HepG2 (cell line): ENCODE measurements around the gene GPR155. TPM values are rescaled to one million over a fixed set of nuclear protein-coding genes. Genes with fewer than 3 reads are reported as not detected.

Experiments
- ATAC-seq: fragments of 200-7000 bp; cut with Tn5 transposase; 3 replicates; pipeline ENCODE4 v1.9.1; 2020; ENCODE audit warnings: mild to moderate bottlenecking, moderate library complexity
- BruUV-seq: library from RNA; stranded (reverse); fragments of 400-500 nt; replicated peaks from 2 replicates; lab custom pipeline; 2021; lab: Mats Ljungman, UMichigan
- CTCF ChIA-PET: fragments of 300-600 bp; formaldehyde crosslinking; extraction: SDS; loops from one replicate; lab custom pipeline; 2021; ENCODE audit warnings: low total read pairs, inconsistent platforms, low intra/inter-chr PET ratio; lab: Yijun Ruan, JAX
- POLR2A ChIA-PET: fragments of 350-600 bp; sonication (Branson Sonifier 250); formaldehyde crosslinking; loops from one replicate; lab custom pipeline; 2020; ENCODE audit warnings: antibody characterized with exemption, inconsistent platforms; lab: Yijun Ruan, JAX
- DNase-seq: peaks from one replicate; pipeline ENCODE4 v3.0.0-alpha.2; 2015; ENCODE audit warnings: low spot score
- FAIRE-seq: peaks from 3 replicates; lab custom pipeline; 2011; peaks lifted over from hg19 to GRCh38; lab: Jason Lieb, UNC
- H2AFZ ChIP-seq: one replicate; pipeline ENCODE4 v1.6.1; 2011; ENCODE audit warnings: low read length, inconsistent platforms
- H3K27ac ChIP-seq: fragments of 300-600 bp; 3 replicates; pipeline ENCODE4 v1.8.0; 2011; ENCODE audit warnings: mixed run types, mild to moderate bottlenecking, mixed read lengths, low read length, inconsistent platforms; ENCODE audit not compliant: insufficient read depth; ENCODE audit errors: extremely low read length
- H3K27me3 ChIP-seq, 2 experiments: fragments of 200-600 bp in 1 of 2; 2 replicates in 1 of 2; 3 replicates in 1 of 2; pipeline versions ENCODE4 v1.6.0 to v1.8.0; 2011; ENCODE audit warnings: low read length in 2 of 2, mild to moderate bottlenecking in 2 of 2, moderate library complexity in 2 of 2, inconsistent platforms in 1 of 2; ENCODE audit not compliant: insufficient read depth in 2 of 2, control insufficient read depth in 1 of 2
- H3K36me3 ChIP-seq, 2 experiments: fragments of 200-600 bp in 1 of 2; replicated peaks in 1 of 2; 2 replicates in 1 of 2; 3 replicates in 1 of 2; pipeline versions ENCODE4 v1.5.1 to v1.8.0; 2011; ENCODE audit warnings: low read length in 2 of 2, inconsistent platforms in 1 of 2; ENCODE audit not compliant: insufficient read depth in 2 of 2, control insufficient read depth in 1 of 2
- H3K4me1 ChIP-seq: 2 replicates; pipeline ENCODE4 v1.5.1; 2012; ENCODE audit warnings: low read length, inconsistent platforms; ENCODE audit not compliant: insufficient read depth
- H3K4me2 ChIP-seq: 2 replicates; pipeline ENCODE4 v1.6.0; 2011; ENCODE audit warnings: low read depth, low read length, inconsistent platforms
- H3K4me3 ChIP-seq, 3 experiments: fragments of 200-600 bp in 1 of 3; sonication (generic), shearing (Covaris generic) in 1 of 3; replicated peaks in 1 of 3; 2 replicates each; pipeline ENCODE4 v1.5.1; 2011 to 2016; ENCODE audit warnings: low read length in 3 of 3, inconsistent platforms in 2 of 3, low read depth in 2 of 3, mild to moderate bottlenecking in 2 of 3, control low read depth in 1 of 3, mixed read lengths in 1 of 3; ENCODE audit not compliant: insufficient read depth in 1 of 3
- H3K79me2 ChIP-seq: one replicate; pipeline ENCODE4 v1.6.1; 2011; ENCODE audit warnings: low read length, inconsistent platforms; ENCODE audit not compliant: insufficient read depth
- H3K9ac ChIP-seq: 2 replicates; pipeline ENCODE4 v1.6.0; 2011; ENCODE audit warnings: mild to moderate bottlenecking, low read depth, low read length, inconsistent platforms; ENCODE audit not compliant: insufficient read depth
- H3K9me3 ChIP-seq: 2 replicates; pipeline ENCODE4 v1.5.1; 2012; ENCODE audit warnings: mild to moderate bottlenecking, low read length
- H4K20me1 ChIP-seq: 2 replicates; pipeline ENCODE4 v1.6.0; 2011; ENCODE audit warnings: inconsistent platforms, mild to moderate bottlenecking, low read length, moderate library complexity; ENCODE audit not compliant: insufficient read depth
- CEBPB ChIP-seq: IDR thresholded peaks from 2 replicates; pipeline ENCODE4 v1.6.1; 2011; ENCODE audit warnings: low read depth, low read length, improper control_type of control experiment, borderline replicate concordance
- CEBPG ChIP-seq: IDR thresholded peaks from 2 replicates; pipeline ENCODE4 v1.6.1; 2016
- FOXP4 ChIP-seq: sonication (generic); formaldehyde crosslinking; IDR thresholded peaks from 2 replicates; pipeline ENCODE4 v1.4.0; 2020; ENCODE audit warnings: missing genetic modification reagents
- KDM5A ChIP-seq: fragments of 200-600 bp; sonication (generic); IDR thresholded peaks from 2 replicates; pipeline ENCODE4 v1.7.0; 2018; ENCODE audit warnings: antibody characterized with exemption, mild to moderate bottlenecking, low read length, borderline replicate concordance
- ZNF264 ChIP-seq: sonication (generic); formaldehyde crosslinking; IDR thresholded peaks from 2 replicates; pipeline ENCODE4 v1.4.0; 2020; ENCODE audit warnings: missing genetic modification reagents
- ZNF773 ChIP-seq: sonication (generic); formaldehyde crosslinking; IDR thresholded peaks from 2 replicates; pipeline ENCODE4 v1.4.0; 2020; ENCODE audit warnings: missing genetic modification reagents, borderline replicate concordance
- WGBS: methylation state at CpG from one replicate; pipeline ENCODE4 v1.1.6; 2017; ENCODE audit warnings: low lambda C conversion rate; 5-methylcytosine and 5-hydroxymethylcytosine counted together
- in situ Hi-C: cut with HindIII; loops from 2 replicates; pipeline ENCODE4 v1.10.0; 2017; ENCODE audit warnings: low pct_unique_long_range_greater_than_20kb; ENCODE audit not compliant: extremely low pct_ligation_motif_present
- intact Hi-C: fragments of 100-400 bp; cut with micrococcal nuclease; formaldehyde crosslinking; loops from one replicate; pipeline ENCODE4 v1.10.0; 2022; ENCODE audit not compliant: unreplicated experiment
- polyA plus RNA-seq, 8 experiments: library from polyadenylated mRNA; depleted of rRNA in 3 of 8; stranded (reverse) in 7 of 8; unstranded in 1 of 8; fragments of >200 nt; fragmentation: Illumina TruSeq in 4 of 8; extraction: Trizol in 4 of 8; gene quantifications; 2 replicates each; pipeline versions ENCODE4 v1.2.1 to v1.2.3, GENCODE V29; 2011 to 2016; ENCODE audit warnings: low read depth in 4 of 8, missing spikeins in 1 of 8, mixed read lengths in 1 of 8; ENCODE audit not compliant: insufficient read depth in 1 of 8
- total RNA-seq, 5 experiments: library from RNA; depleted of rRNA; stranded (reverse); fragments of >200 nt; fragmentation: Illumina TruSeq; extraction: Trizol; gene quantifications; 2 replicates each; pipeline ENCODE4 v1.2.3, GENCODE V29; 2016; ENCODE audit warnings: low read depth in 1 of 5
- TF ChIP-seq, protein P1 (sequence below): sonication (generic); formaldehyde crosslinking; IDR thresholded peaks from 2 replicates; pipeline ENCODE4 v1.4.0; 2020; ENCODE audit warnings: mild to moderate bottlenecking, missing genetic modification reagents
- TF ChIP-seq, protein P2 (sequence below): sonication (generic); formaldehyde crosslinking; IDR thresholded peaks from 2 replicates; pipeline ENCODE4 v1.5.0; 2020; ENCODE audit warnings: mild to moderate bottlenecking, missing genetic modification reagents, moderate library complexity

Gene GPR155
- total and polyA plus RNA-seq, 2 of the 13 experiments (the other 11 are each of a cell fraction or from before 2014, with no cell fraction given) = 0.15 to 0.49 TPM

- H3K4me3 ChIP-seq = no peak overlapping the region
- TF ChIP-seq ZNF264 = no peak
- TF ChIP-seq, protein P1, sequence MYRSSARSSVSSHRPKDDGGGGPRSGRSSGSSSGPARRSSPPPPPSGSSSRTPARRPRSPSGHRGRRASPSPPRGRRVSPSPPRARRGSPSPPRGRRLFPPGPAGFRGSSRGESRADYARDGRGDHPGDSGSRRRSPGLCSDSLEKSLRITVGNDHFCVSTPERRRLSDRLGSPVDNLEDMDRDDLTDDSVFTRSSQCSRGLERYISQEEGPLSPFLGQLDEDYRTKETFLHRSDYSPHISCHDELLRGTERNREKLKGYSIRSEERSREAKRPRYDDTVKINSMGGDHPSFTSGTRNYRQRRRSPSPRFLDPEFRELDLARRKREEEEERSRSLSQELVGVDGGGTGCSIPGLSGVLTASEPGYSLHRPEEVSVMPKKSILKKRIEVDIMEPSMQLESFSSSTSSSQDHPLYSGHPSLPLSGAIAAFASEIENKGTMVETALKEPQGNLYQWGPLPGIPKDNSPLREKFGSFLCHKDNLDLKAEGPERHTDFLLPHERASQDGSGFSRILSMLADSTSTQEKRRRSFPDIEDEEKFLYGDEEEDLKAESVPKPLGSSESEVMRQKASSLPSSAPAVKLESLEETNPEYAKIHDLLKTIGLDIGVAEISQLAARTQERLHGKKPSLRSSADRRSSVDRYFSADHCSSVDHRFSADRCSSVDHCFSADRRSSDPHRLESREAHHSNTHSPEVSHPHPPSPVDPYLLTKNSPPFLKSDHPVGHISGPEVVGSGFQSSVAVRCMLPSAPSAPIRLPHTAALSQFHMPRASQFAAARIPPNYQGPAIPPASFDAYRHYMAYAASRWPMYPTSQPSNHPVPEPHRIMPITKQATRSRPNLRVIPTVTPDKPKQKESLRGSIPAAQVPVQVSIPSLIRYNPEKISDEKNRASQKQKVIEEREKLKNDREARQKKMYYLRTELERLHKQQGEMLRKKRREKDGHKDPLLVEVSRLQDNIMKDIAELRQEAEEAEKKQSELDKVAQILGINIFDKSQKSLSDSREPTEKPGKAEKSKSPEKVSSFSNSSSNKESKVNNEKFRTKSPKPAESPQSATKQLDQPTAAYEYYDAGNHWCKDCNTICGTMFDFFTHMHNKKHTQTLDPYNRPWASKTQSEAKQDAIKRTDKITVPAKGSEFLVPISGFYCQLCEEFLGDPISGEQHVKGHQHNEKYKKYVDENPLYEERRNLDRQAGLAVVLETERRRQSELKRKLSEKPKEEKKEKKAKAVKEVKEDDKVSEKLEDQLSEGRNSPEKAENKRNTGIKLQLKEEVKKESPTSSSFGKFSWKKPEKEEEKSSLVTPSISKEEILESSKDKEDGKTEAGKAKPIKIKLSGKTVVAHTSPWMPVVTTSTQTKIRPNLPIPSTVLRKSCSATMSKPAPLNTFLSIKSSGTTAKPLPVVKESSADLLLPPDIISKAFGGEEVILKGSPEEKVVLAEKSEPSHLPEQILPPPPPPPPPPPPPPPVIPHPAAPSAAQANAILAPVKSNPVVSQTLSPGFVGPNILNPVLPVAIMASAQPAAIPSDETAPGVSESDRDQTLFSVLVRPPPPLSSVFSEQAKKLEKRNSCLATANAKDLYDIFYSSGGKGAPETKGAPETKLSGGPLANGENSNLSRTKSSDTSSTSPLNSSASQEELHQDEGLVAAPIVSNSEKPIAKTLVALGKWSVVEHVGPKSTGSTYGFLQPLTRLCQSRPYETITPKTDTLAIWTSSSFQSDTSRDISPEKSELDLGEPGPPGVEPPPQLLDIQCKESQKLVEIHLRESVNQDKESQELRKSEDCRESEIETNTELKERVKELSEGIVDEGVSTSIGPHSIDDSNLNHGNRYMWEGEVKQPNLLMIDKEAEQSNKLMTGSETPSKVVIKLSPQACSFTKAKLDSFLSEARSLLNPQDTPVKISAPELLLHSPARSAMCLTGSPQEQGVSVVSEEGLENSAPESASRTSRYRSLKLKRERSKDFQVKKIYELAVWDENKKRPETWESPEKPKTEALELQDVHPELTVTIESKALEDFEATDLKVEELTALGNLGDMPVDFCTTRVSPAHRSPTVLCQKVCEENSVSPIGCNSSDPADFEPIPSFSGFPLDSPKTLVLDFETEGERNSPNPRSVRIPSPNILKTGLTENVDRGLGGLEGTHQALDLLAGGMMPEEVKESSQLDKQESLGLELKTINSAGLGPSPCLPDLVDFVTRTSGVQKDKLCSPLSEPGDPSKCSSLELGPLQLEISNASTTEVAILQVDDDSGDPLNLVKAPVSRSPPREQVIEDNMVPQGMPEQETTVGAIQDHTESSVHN = no peak
- peak; percentile 86 for TF ChIP-seq CEBPB
- TF ChIP-seq, protein P2, sequence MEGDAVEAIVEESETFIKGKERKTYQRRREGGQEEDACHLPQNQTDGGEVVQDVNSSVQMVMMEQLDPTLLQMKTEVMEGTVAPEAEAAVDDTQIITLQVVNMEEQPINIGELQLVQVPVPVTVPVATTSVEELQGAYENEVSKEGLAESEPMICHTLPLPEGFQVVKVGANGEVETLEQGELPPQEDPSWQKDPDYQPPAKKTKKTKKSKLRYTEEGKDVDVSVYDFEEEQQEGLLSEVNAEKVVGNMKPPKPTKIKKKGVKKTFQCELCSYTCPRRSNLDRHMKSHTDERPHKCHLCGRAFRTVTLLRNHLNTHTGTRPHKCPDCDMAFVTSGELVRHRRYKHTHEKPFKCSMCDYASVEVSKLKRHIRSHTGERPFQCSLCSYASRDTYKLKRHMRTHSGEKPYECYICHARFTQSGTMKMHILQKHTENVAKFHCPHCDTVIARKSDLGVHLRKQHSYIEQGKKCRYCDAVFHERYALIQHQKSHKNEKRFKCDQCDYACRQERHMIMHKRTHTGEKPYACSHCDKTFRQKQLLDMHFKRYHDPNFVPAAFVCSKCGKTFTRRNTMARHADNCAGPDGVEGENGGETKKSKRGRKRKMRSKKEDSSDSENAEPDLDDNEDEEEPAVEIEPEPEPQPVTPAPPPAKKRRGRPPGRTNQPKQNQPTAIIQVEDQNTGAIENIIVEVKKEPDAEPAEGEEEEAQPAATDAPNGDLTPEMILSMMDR (CRISPR knock-in tag) = no peak
- no peak for TF ChIP-seq FOXP4
- 0 out of 2 replicates have a peak, but pooled peaks have one; percentile 15 for TF ChIP-seq CEBPG
- no peak for TF ChIP-seq ZNF773 (CRISPR knock-in tag)
- no peak for TF ChIP-seq KDM5A
- no TSS peak for BruUV-seq
- H3K4me2 ChIP-seq = no peak overlapping the region
- DNase-seq = no peak
- no peak overlapping the region for H3K9ac ChIP-seq
- H3K79me2 ChIP-seq = no peaks in the 10 kb centered on the region
- H3K27me3 ChIP-seq = peaks cover 0 to 26% of the 10 kb centered on the region in 2 experiments; a peak in 2 of 5 replicates
- no peak overlapping the region for H3K27ac ChIP-seq
- ChIA-PET POLR2A (no interaction called here), CTCF (no interaction called here)
- H3K9me3 ChIP-seq = no peaks in the 10 kb centered on the region
- 14% methylated on average over 2 of the region's 2 CpGs for WGBS
- H2AFZ ChIP-seq = no peak overlapping the region
- no peaks in the 10 kb centered on the region for H3K36me3 ChIP-seq
- H3K4me1 ChIP-seq = no peaks in the 10 kb centered on the region
- ATAC-seq = no peak
- intact Hi-C loops = no loop called here
- no peak for FAIRE-seq
- in situ Hi-C loops = no loop called here
- H4K20me1 ChIP-seq = no peaks in the 10 kb centered on the region
These were observed 31.6 kb upstream of the GPR155 start for GRCh38 chr2:174518395-174518794.
